HG03025 (cell line): ENCODE results near the gene ETV6.
A peak's percentile ranks its signal among the peaks of the same experiment; 100 is the strongest.

Source experiments
- ATAC-seq: cut with Tn5 transposase; IDR thresholded peaks from one replicate; pipeline ENCODE4 v1.9.1; 2021; ENCODE audit warnings: mild to moderate bottlenecking, moderate library complexity; ENCODE audit not compliant: unreplicated experiment, low FRiP score

ETV6 gene

DNA sequence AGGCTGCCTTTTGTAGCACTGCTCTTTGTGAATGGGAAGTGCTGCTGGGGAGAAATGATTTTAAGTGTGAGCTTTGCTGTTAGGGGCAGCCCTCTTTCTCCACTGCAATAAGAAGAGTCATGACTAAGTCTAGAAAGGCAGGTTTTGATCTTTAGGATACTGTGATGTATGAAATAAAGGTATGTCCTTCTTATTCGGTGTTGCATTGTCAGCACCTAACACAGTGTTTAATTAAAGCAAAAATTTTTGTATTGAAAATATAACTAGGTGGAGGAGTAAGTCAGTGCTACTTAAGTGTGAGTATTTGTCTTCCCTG is 81.5 kb downstream of the ETV6 start:
- no peak for ATAC-seq

DNA sequence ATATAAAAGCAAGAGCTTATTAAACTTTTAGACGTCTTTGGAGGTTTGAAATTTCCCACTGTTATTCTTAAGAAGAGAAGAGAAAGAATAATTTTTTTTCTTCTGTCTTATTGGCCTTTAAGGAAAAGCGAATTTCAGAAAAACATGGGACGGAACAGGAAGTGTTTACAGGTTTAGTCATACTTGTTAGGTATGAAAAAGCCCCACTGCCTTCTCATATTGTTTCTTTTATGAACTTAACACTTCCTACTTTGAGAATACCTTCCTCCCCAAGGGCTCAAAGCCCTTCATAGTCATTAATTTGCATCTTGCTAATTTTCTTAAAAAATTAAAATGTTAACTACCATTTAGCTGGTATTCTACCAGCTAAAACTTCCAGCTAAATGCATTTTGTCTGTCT is 82.0 kb downstream of the ETV6 start:
- no peak for ATAC-seq

DNA sequence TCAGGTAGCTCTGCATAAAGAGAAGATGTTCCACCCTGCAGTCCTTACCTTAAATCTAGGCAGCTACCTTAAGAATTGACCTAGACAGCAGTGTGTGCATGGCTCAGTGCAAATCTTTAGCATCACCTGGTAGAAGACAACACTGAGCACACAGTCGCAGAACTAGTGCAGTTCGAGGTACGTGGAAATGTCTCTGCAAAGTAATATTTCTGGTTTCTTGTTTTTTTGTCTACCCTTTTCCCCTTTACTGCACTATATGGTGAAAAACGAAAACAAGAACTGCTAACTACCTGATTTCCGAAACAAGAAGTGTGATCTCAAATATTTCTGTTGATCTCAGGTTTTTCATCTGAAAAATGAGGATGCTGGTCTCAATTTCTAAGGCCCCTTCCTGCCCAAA is 82.5 kb downstream of the ETV6 start:
- peak; percentile 40 for ATAC-seq

DNA sequence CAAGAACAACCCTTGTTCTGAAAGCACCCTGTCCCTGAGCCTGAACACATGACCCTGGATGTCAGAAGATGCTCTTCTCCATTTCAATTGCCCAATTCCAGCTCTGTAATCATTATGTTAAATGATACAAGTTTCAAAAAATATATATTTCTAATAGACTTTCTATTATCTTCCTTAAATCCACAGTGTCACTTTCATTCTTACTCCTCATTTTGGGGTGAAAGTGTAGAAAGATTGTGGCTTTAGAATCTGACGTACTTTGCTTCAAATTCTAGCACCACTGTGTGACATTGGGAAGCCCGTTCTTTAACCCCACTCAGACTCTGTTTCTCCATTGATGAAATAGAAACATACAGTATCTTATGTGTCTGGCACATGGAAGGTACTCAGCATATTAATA is 83.2 kb downstream of the ETV6 start:
- ATAC-seq: no peak

DNA sequence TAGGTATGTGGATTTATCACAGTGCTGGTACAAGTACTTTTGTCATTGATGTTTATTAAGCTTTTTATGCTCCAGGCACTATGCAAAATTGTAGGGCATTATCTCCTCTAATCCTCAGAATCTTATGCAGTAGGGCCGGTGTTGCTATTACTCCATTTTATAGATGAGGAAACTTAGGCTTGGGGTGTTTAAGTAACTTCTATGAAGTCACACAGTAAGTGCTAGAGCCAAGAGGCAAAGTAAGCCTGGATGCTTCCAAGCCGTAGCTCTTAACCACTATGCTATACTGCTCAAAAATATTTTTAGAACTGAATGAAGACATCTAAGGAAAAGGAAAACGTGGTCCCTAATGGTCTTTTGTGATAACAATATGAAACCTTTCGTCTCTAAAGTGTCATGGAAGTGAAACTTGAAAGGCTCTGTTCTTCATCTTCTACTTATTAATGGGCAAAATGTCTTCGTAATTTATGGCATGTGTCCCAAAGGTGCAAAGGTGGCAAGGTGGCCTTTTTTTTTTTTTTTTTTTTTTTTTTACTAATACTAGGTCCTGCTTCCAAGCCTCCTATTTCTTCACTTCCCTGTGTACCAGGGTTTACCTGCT is 85.2 kb downstream of the ETV6 start:
- no peak for ATAC-seq

DNA sequence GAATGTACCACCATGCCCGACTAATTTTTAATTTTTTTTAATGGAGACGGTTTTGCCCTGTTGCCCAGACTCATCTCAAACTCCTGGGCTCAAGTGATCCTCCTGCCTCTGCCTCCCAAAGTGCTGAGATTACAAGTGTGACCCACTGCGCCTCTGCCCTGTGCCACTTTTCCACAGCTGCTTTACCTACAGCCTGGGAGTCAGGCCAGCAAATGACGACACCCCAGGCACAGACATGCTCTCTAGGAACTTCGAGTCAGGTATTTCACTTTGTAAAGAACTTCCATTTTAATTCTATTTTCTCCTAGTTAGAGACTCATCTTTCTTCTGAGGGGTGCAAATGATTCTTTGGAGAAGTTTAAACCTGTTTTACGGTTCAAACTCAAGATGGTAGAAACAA is 89.0 kb downstream of the ETV6 start:
- no peak for ATAC-seq

DNA sequence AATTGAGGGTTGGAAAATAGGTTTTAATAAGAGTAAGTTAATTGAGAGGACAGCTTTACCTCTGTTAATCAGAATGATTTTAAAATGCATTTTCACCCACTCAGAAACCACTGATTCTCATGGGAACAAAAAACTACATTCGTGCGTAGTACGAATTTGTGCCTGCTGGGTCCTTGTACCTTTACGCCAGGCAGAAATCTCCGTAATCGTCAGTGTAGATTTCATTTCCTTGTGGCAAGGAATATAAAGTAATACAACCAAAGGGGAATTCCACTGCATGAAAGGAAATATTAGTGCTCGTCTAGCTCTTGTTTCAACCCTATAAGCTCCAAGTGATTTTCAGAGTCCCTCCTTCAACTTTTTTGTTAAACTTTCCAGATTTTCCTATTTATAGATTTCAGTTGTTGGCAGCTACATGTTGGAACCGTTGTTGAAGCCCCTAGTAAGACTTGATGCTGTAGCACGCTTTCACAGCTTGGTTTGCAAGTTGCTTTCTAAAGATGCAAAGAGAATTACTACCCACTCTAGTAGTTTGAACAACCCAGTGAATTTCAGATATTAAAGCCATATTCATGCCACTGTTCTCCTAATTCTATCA is 90.6 kb downstream of the ETV6 start:
- ATAC-seq: no peak

DNA sequence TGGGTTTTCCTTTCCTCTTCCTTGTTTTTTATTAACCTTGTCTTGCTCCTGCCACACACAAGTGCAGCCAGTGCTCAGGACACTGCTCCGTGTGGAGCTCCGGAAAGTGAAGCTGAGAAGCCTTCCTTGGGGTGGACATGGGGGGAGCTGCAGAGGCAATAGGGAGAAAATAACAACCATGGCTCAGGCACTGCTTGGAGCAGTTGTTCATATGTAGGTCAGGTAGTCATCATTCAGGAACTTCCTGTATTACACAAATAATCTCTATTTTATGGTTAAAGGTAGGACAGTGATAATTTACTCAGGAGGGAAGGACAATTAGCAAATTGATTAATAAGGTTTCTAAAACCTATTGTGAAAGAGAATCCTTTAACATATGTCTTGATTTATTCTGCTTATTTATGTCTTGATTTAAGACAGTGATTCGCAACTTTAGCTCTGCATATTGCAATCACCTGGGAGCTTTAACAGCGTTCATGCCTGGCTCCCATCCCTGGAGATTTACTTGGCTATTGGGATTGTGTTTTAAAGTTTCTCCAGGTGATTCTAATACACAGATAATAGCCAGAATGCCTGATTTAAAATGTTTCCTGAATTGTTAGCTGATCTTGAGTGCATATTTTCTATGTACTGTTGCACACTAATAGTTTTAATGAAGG is 92.1 kb downstream of the ETV6 start:
- no peak for ATAC-seq

DNA sequence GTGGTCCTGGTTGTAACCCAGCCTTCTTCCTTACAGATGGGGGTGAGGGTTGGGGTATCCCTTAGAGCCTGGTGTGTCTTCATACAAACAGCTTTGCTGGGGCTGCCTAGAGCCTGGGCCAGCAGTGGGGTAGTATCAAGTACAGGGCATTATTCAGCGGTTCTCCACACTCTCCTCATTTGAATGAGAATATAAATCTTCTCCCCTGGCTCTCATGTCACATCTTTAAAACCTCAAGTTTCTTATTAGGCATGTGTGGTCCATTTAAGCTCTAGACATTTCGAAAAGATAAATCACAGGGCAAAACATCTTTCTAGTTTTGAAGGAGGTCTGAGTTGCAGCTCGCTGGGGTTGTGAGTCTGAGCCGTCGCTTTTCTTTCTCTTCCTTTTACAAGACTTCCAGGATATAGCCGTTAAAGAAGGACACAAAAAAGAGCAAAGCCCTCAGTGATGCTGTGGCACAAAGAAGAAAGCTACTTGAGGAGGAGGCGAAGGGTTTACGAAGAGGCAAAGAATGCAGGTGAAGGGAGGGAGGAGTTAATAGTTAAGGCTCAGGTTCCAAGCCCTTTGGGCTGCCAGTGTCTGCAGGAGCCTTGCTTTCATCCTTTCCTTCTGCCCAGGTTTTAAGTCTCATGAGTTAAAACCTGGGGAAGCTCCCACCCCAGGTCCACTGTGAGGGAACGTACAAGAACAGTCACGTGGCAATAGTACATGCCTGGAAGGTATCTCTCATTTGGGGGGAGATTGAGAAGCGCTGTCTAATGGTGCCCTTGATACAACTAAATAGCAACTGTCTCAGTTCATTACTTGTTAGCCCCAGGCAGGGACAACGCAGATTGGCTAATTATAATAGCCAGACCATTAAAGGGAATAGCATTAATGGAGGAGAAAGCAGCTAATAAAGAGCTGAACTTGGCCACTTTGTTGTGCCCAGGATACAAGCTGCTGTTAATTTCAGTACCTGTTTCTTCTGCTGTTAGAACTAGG is 94.2 kb downstream of the ETV6 start:
- no peak for ATAC-seq

DNA sequence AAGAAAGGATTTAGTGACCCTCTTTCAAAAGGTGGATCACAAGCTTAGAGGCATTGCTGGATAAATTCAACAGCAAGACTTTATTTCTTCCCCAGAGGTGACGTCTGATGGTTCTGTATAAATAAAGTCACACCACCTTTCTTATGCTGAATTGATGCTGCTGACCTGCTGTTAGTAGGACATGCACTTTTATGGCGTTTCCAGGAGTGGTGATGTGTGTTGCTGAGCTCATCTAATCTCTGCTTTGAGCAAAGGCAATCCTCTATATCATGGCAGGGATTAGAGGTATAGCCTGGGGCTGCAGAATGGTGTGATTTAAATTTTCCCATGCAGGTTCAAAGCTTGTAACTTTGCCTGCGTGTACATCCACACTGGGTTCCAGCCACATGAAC is 94.9 kb downstream of the ETV6 start:
- no peak for ATAC-seq

DNA sequence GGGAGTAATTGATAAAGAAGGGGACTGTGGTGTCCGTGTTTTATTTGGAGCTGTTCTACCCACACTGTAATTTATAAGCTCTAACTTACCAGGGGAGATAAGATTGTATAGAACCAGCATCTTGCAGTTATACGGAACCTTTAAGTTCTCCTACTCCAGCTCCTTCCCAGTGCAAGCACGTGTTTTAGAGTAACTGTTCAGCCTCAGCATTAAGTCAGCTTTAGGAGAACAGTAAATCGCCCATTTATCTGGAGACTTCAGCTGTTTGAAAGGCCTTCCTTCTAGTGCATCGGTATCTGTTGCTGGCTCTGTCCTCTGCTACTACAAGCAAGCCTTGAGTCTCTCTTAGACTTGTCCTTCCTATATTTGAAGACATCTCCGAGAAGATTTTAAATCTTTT is 95.6 kb downstream of the ETV6 start:
- ATAC-seq: no peak

DNA sequence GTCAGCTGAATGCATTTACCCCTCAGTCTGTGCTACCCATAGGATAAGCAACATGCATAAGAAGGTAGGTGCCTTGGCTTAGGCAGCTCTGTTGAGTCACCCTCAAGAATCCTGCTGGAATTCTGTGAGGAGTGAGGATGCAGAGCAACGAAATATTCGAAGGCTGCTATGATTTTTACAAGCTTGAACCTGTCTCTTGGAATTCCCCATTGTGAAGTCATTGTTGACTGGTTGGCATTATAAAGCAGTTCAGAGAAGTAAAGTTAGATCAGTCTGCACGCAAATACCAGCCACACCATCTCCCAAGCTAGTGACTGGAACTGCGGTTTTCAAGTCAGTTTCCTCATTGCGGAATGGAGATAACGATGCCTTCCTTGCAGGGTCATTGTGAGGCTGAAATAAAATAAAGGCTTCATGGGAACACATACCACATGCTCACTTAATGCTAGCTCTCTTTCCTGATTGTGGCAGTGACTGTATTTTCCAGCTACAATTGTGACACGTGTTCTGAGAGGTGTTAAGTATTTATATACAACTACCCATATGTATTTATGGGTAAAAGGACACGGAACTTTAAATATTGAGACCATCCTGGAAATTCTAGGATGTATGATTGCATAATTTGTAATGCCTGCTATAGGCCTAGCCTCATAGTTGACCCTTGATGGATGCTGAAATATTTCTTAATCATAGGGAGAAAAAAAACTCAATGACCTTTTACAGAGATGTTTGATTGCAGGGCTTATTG is 96.7 kb downstream of the ETV6 start:
- no peak for ATAC-seq

DNA sequence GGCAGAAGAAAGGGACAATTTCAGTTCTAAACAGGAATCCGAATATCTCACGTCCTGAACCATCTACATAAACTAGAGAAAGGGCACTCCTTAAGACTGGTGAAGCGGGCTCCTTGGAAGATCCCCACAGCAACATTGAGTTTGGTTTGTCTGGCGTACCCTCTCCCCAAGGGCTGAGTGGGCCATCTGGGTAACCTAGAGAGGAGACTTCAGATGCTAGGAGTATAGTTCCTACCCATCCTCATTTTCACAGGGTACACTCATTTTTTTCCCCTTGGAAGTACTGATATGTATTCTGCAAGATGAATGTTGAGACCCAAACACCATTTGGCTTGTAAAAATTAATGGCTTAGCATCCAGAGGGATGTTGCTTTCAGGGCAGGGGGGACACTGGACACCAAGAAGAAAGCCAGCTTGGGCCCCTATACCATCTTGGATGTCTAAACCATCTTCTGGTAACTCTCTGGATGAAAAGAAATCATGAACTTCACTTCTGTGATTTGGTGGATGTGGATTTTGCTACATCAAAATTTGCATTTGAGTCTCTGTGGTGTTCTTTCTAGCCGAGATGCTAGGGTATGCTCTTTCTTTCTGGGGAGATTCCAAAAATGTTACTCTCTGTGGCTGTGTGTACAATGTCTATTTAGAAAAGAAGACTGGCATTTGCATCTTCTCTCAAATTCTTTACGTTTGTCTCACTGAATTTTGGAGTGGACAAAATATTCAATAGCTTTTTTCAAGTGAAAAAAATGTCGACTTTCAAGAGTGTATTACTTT is 97.7 kb downstream of the ETV6 start:
- no peak for ATAC-seq

DNA sequence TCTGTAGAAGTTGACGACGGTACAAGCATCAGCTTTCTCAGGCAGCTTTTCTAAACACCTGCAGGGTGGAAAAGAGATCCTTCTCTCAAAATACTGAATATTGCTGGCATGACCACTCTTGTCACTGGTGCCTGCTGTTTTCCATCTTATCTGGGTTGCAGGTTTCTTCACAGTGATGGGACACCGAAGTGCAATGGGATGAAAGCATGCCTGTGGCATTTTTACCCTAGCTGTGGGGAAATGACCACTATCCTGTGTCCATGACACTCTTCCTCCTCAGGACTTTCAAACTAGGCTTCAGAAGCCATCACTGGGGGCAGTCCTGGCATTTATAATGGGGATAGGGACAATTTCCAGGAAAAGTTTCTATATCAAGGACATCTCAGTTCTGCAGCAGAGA is 98.5 kb downstream of the ETV6 start:
- ATAC-seq: no peak

DNA sequence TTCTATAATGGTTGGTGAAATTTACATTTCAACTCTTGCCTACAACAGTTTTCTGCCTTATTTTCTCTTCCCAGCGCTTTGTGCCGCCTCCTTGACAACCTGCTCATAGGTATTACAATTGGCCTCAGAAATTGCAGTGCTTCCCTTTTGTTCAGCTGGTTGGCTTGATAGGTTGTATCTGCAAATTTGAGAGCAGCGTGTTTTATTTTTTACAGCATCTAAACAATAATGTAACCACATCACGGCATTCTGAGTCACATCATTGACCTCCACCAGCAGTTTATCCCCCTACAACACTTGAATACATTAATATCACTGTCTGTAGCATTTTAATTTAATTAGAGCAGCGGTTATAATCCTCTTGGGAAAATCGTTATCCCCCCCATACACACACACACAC is 99.4 kb downstream of the ETV6 start:
- ATAC-seq: no peak

DNA sequence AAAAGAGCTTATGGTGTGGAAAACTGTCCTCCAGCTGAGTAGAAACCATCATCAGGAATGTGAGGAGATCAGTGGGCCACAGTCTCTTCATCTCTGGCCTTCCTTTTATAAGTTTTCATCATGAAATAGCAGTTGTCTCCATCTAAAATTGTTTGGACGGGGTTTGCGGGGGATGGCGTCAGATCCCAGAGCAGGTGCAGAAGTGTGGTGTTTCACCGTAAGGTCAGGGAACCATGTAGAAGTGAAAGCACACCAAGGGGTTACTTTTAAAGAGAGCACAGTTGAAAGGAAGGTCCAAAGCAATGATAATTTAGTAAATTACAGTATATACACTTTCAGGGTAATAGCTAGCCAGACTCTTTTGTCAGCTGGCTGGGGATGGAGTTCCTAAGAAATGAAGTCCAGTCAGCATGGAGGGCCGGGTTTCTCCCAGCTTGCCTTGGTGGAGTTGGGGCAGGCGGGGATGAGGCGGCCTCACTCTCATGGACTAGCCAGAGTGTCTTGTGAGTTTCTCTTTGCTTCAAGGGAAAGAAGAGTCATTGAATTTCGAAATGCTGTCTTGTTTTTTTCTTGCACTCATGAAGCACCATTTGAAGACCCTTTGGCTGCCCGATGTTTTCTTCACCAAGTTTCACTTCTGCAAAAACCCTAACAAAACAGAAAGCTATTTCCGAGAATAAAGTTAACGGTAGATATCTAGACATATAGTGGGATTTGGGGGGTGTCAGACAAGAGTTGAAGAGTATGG is 100.6 kb downstream of the ETV6 start:
- peak; percentile 49 for ATAC-seq

DNA sequence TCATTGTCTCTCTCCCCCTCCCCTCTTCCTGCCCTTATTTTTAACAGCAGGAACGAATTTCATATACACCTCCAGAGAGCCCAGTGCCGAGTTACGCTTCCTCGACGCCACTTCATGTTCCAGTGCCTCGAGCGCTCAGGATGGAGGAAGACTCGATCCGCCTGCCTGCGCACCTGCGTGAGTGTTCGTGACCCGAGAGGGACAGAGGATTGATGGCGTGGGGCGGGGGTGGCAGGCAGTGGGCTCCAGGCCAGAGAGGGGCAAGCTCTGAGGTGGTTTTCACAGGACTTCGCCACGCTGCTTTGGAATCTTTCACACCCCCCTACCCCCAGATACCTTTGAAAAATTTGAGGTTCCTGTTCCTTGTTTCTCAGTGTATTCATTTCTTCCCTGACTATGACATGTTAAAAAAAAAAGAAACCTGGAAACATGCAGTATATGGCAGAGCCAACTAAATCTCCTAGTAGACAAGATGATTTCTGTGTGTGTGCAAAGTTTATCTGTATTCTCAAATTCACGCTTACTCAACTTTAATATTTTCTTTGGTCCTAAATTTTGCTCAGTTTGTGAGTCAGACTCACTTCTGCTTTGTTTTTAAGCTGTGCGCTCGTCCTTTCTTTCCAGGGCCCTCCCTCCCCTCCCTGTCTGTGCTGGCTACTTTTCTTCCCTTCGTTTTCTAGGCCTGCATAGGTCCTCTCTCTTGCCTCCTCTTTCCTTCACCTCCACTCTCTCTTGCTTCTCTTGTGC is 103.1 kb downstream of the ETV6 start:
- no peak for ATAC-seq

DNA sequence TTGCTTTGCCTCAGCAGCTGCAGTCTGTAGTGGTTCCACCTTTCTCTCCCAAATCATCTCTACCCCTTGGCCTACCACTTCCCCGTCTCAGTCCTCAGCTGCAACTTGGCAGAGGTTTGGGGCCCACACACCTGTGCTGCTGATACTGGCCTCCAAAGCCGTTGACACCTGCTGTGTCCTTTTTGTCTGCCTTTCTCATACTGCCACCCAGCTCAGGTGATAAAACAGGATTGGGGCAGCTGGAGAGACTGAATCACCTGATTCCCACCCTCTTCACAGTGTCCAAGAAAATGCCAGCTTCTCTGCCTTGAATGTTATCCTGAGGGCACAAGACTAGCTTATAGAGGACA is 103.7 kb downstream of the ETV6 start:
- no peak for ATAC-seq

DNA sequence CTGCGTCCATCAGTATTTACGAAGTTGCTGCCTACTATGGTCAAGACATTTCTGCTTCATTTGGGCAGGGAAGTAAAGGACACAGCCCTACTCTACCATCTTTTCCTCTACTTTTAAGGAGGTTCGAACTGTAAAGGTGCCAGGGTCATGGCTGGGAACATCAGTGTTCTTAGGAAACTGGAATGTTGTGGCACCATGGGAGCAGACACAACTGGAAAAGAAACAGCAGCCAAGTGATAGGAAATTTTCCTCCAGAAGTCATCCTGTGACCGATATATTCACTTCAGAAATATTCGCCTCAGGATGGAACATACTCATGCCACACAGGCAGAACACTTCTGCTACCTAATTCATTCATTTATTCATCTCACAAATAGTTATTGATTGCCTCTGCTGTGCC is 104.4 kb downstream of the ETV6 start:
- no peak for ATAC-seq
